H1 (cell line): ENCODE results near the gene UNC80.

ENCODE experiments used
- CBX5 ChIP-seq: fragments of 300-800, 300-1000 bp; sonication (generic); IDR thresholded peaks from 2 replicates; pipeline ENCODE4 v1.7.1; 2016; ENCODE audit warnings: antibody characterized with exemption, low read length, low read depth
- CTCF ChIP-seq, 3 experiments: IDR thresholded peaks; 1 replicate in 2 of 3; 2 replicates in 1 of 3; pipeline versions ENCODE4 v1.5.1 to v1.6.1; 2011; ENCODE audit warnings: low read length in 3 of 3, mild to moderate bottlenecking in 3 of 3, inconsistent platforms in 2 of 3, low read depth in 1 of 3, moderate library complexity in 1 of 3; ENCODE audit not compliant: insufficient read depth in 1 of 3; ENCODE audit errors: control extremely low read depth in 1 of 3
- HDAC6 ChIP-seq: IDR thresholded peaks from one replicate; pipeline ENCODE4 v1.7.1; 2012; ENCODE audit warnings: low read depth, mild to moderate bottlenecking, inconsistent platforms, low read length, moderate library complexity
- NRF1 ChIP-seq: IDR thresholded peaks from 2 replicates; pipeline ENCODE4 v1.6.1; 2011; ENCODE audit warnings: mild to moderate bottlenecking, low read depth, low read length, improper control_type of control experiment
- POLR2A ChIP-seq, 2 experiments: IDR thresholded peaks; 1 replicate in 1 of 2; 2 replicates in 1 of 2; pipeline ENCODE4 v1.6.1; 2011; ENCODE audit warnings: low read depth in 2 of 2, low read length in 2 of 2, mild to moderate bottlenecking in 2 of 2; ENCODE audit errors: control extremely low read depth in 1 of 2
- SIN3A ChIP-seq, 2 experiments: IDR thresholded peaks in 1 of 2; conservative IDR thresholded peaks in 1 of 2; 2 replicates each; pipeline ENCODE4 v1.6.1; 2011 to 2012; ENCODE audit warnings: low read length in 2 of 2, improper control_type of control experiment in 1 of 2, low read depth in 1 of 2, mild to moderate bottlenecking in 1 of 2
- SUZ12 ChIP-seq: fragments of 200-600 bp; sonication (generic); IDR thresholded peaks from 2 replicates; pipeline ENCODE4 v1.6.1; 2012; ENCODE audit warnings: mild to moderate bottlenecking, inconsistent platforms, low read length, moderate library complexity, mixed read lengths
- TAF1 ChIP-seq: IDR thresholded peaks from 2 replicates; pipeline ENCODE4 v1.6.1; 2011; ENCODE audit warnings: mild to moderate bottlenecking, low read depth, low read length
- TBP ChIP-seq: IDR thresholded peaks from 2 replicates; pipeline ENCODE4 v1.6.1; 2011; ENCODE audit warnings: low read depth, low read length, improper control_type of control experiment
- USF2 ChIP-seq: IDR thresholded peaks from 2 replicates; pipeline ENCODE4 v1.6.1; 2011; ENCODE audit warnings: low read length, improper control_type of control experiment
- YY1 ChIP-seq: IDR thresholded peaks from 2 replicates; pipeline ENCODE4 v1.6.1; 2011; ENCODE audit warnings: low read depth, mild to moderate bottlenecking, low read length

DNA sequence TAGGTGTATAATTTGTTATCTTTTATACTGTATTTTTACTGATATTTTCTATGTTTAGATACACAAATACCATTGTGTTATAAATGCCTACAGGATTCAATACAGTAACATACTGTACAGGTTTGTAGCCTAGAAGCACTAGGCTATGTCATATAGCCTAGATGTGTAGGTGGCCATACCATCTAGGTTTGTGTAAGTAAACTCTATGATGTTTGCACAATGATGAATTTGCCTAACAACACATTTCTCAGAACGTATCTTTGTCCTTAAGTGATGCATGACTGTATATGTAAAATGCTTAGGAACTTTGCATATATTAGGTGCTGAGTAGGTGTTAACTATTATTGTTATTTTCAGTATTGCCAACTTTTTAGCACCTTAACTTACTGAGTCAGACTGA lies 17.3 kb downstream of the UNC80 start:
- TF ChIP-seq CTCF (IDR thresholded peaks at IDR 0.05; ENCODE audit: control extremely low read depth in 1 of 3, insufficient read depth in 1 of 3, low read depth in 1 of 3, low read length in 3 of 3) (no peak), POLR2A (IDR thresholded peaks at IDR 0.05; ENCODE audit: control extremely low read depth in 1 of 2, low read depth in 2 of 2, low read length in 2 of 2) (no peak), SUZ12 (no peak), SIN3A (conservative IDR thresholded peaks at IDR 0.05 in 1 of 2, IDR thresholded peaks at IDR 0.05 in 1 of 2; ENCODE audit: low read depth in 1 of 2, low read length in 2 of 2) (no peak), NRF1 (no peak), HDAC6 (no peak), TAF1 (no peak), YY1 (no peak), TBP (no peak), USF2 (no peak), CBX5 (no peak)
